CD14-positive monocyte (primary cell): ENCODE measurements around the gene TNXB. TPM values are rescaled to one million over a fixed set of nuclear protein-coding genes. Genes with fewer than 3 reads are reported as not detected.

Experiments
- DNase-seq, 3 donors: peaks; one replicate each; pipeline ENCODE4 v3.0.0-alpha.2; 2011 to 2022
- H2AFZ ChIP-seq: 2 replicates; pipeline ENCODE4 v1.6.0; 2012; ENCODE audit warnings: mild to moderate bottlenecking, low read depth, low read length, inconsistent platforms; ENCODE audit not compliant: insufficient read depth, poor library complexity, severe bottlenecking
- H3K27ac ChIP-seq, 2 donors: 1 replicate in 1 of 2; 2 replicates in 1 of 2; pipeline ENCODE4 v1.5.1; 2012 to 2013; ENCODE audit warnings: low read length in 2 of 2, control low read depth in 1 of 2, inconsistent platforms in 1 of 2, low read depth in 1 of 2, mild to moderate bottlenecking in 1 of 2
- H3K27me3 ChIP-seq, 2 donors: one replicate each; pipeline versions ENCODE4 v1.6.0 to v1.6.1; 2011 to 2013; ENCODE audit warnings: low read length in 2 of 2; ENCODE audit not compliant: control insufficient read depth in 2 of 2, insufficient read depth in 2 of 2
- H3K36me3 ChIP-seq, 2 donors: replicated peaks in 1 of 2; 1 replicate in 1 of 2; 2 replicates in 1 of 2; pipeline versions ENCODE4 v1.5.1 to v1.6.1; 2012 to 2013; ENCODE audit warnings: low read length in 2 of 2, control low read depth in 1 of 2, inconsistent platforms in 1 of 2, mild to moderate bottlenecking in 1 of 2; ENCODE audit not compliant: insufficient read depth in 2 of 2, control insufficient read depth in 1 of 2
- H3K4me1 ChIP-seq, 2 donors: 1 replicate in 1 of 2; 2 replicates in 1 of 2; pipeline versions ENCODE4 v1.5.1 to v1.6.1; 2012 to 2013; ENCODE audit warnings: low read length in 2 of 2, control low read depth in 1 of 2, inconsistent platforms in 1 of 2, mild to moderate bottlenecking in 1 of 2, moderate library complexity in 1 of 2; ENCODE audit not compliant: insufficient read depth in 2 of 2, control insufficient read depth in 1 of 2
- H3K4me2 ChIP-seq: replicated peaks from 2 replicates; pipeline ENCODE3; 2012; ENCODE audit warnings: low read length, moderate library complexity, mild to moderate bottlenecking; ENCODE audit not compliant: poor library complexity, severe bottlenecking; ENCODE audit errors: extremely low read depth
- H3K4me3 ChIP-seq, 3 experiments: fragments of 200-600 bp in 1 of 3; sonication (generic) in 1 of 3; replicated peaks in 1 of 3; 1 replicate in 2 of 3; 2 replicates in 1 of 3; pipeline ENCODE4 v1.5.1; 2011 to 2013; ENCODE audit warnings: low read length in 3 of 3, mild to moderate bottlenecking in 3 of 3, control low read depth in 2 of 3, low read depth in 2 of 3, inconsistent platforms in 1 of 3, moderate library complexity in 1 of 3
- H3K79me2 ChIP-seq: 2 replicates; pipeline ENCODE4 v1.6.0; 2012; ENCODE audit warnings: mild to moderate bottlenecking, control low read depth, inconsistent platforms, low read length, moderate library complexity; ENCODE audit not compliant: insufficient read depth
- H3K9ac ChIP-seq: 2 replicates; pipeline ENCODE4 v1.6.0; 2017; ENCODE audit warnings: low read length, mild to moderate bottlenecking; ENCODE audit not compliant: insufficient read depth, poor library complexity, severe bottlenecking
- H3K9me3 ChIP-seq, 2 donors: replicated peaks in 1 of 2; 1 replicate in 1 of 2; 2 replicates in 1 of 2; pipeline versions ENCODE4 v1.5.1 to v1.6.1; 2012 to 2013; ENCODE audit warnings: low read length in 2 of 2, control low read depth in 1 of 2; ENCODE audit not compliant: control insufficient read depth in 1 of 2, insufficient read depth in 1 of 2
- H4K20me1 ChIP-seq: 2 replicates; pipeline ENCODE4 v1.6.0; 2012; ENCODE audit warnings: mild to moderate bottlenecking, low read length, control low read depth, moderate library complexity; ENCODE audit not compliant: insufficient read depth
- H3K27ac Mint-ChIP-seq, 7 donors: one replicate each; pipeline ENCODE4 v1.8.0; 2020; ENCODE audit warnings: mild to moderate bottlenecking in 7 of 7, mixed read lengths in 7 of 7, moderate library complexity in 6 of 7, inconsistent platforms in 2 of 7
- H3K27me3 Mint-ChIP-seq, 3 donors: one replicate each; pipeline ENCODE4 v1.8.0; 2021 to 2022; ENCODE audit warnings: low read depth in 3 of 3, mild to moderate bottlenecking in 3 of 3, mixed read lengths in 3 of 3, moderate library complexity in 3 of 3, inconsistent platforms in 1 of 3
- H3K36me3 Mint-ChIP-seq, 2 donors: one replicate each; pipeline ENCODE4 v1.8.0; 2020; ENCODE audit warnings: mixed read lengths in 2 of 2, inconsistent platforms in 1 of 2, mild to moderate bottlenecking in 1 of 2
- H3K4me1 Mint-ChIP-seq: one replicate; pipeline ENCODE4 v1.8.0; 2020; ENCODE audit warnings: mild to moderate bottlenecking, mixed read lengths
- H3K4me3 Mint-ChIP-seq, 2 donors: one replicate each; pipeline ENCODE4 v1.8.0; 2020; ENCODE audit warnings: mild to moderate bottlenecking in 2 of 2, mixed read lengths in 2 of 2, moderate library complexity in 1 of 2
- H3K9me3 Mint-ChIP-seq, 7 donors: one replicate each; pipeline ENCODE4 v1.8.0; 2020 to 2022; ENCODE audit warnings: mixed read lengths in 7 of 7, mild to moderate bottlenecking in 6 of 7, moderate library complexity in 6 of 7, inconsistent platforms in 2 of 7
- WGBS: methylation state at CpG from one replicate; pipeline ENCODE4 v1.1.5; 2013; ENCODE audit warnings: missing lambda C conversion rate; ENCODE audit not compliant: insufficient coverage; 5-methylcytosine and 5-hydroxymethylcytosine counted together
- intact Hi-C, 2 donors: fragments of 100-400 bp; cut with micrococcal nuclease; formaldehyde crosslinking; loops; one replicate each; pipeline versions ENCODE4 v1.15.0 to v1.15.1; 2023
- polyA plus RNA-seq, 3 donors: library from polyadenylated mRNA; depleted of rRNA in 1 of 3; unstranded in 2 of 3; stranded (reverse) in 1 of 3; fragments of 300-500 nt in 2 of 3; fragments of >200 nt in 1 of 3; fragmentation: Illumina TruSeq in 2 of 3; gene quantifications; 1 replicate in 2 of 3; 2 replicates in 1 of 3; pipeline ENCODE4 v1.2.3, GENCODE V29; 2012 to 2021
- TF ChIP-seq, protein P1 (sequence below): fragments of 200-600 bp; IDR thresholded peaks from one replicate; pipeline ENCODE4 v1.8.0; 2022; ENCODE audit warnings: antibody characterized with exemption, mild to moderate bottlenecking

The TNXB gene
- polyA plus RNA-seq, 3 donors, result 1.2 TPM; not detected in 2

DNA sequence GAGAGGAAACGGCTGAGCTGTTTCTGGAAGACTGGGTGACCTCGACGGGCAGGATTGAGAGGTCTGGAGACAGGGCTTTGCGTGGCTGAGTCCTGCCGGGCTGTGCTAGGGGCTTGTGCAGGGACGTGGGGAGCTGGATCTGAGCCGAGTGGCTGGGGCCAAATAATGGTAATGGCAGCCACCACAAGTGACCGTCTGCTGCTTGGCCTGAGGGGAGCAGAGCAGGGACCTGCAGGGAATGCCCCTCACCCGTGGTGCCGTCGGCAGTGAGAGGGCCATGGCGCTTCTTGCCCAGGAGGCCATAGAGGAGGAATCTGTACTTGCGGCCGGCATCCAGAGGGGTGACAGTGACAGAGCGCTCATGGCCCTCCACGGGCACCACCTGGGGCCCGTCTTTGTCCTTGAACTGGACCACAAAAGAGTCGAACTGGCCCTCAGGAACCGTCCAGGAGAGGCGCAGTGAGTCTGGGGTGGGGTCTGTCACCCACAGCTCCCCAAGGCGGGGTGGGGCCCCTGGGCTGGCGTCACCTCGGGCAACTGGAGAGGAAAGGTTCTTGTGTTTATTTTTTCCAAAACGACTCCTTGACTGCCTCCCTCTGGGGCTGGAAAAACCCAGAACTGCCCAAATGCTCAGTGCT, 39.1 kb downstream of the TNXB start:
- Histone ChIP-seq H3K4me3 (no peak overlapping the region), H3K27me3 (no peaks in the 10 kb centered on the region), H2AFZ (no peak overlapping the region), H3K36me3 (no peaks in the 10 kb centered on the region), H4K20me1 (no peaks in the 10 kb centered on the region), H3K4me1 (no peaks in the 10 kb centered on the region), H3K9me3 (no peaks in the 10 kb centered on the region), H3K4me2 (no peak overlapping the region), H3K27ac (no peak overlapping the region), H3K9ac (no peak overlapping the region), H3K79me2 (no peaks in the 10 kb centered on the region)
- peaks cover 5 to 10% (median 6%) of the 10 kb centered on the region in 3 donors for H3K27me3 Mint-ChIP-seq
- no peaks in the 10 kb centered on the region for H3K36me3 Mint-ChIP-seq
- TF ChIP-seq, protein P1, sequence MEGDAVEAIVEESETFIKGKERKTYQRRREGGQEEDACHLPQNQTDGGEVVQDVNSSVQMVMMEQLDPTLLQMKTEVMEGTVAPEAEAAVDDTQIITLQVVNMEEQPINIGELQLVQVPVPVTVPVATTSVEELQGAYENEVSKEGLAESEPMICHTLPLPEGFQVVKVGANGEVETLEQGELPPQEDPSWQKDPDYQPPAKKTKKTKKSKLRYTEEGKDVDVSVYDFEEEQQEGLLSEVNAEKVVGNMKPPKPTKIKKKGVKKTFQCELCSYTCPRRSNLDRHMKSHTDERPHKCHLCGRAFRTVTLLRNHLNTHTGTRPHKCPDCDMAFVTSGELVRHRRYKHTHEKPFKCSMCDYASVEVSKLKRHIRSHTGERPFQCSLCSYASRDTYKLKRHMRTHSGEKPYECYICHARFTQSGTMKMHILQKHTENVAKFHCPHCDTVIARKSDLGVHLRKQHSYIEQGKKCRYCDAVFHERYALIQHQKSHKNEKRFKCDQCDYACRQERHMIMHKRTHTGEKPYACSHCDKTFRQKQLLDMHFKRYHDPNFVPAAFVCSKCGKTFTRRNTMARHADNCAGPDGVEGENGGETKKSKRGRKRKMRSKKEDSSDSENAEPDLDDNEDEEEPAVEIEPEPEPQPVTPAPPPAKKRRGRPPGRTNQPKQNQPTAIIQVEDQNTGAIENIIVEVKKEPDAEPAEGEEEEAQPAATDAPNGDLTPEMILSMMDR, result no peak
- H3K4me1 Mint-ChIP-seq, result no peaks in the 10 kb centered on the region
- no peak overlapping the region for H3K4me3 Mint-ChIP-seq
- no peak overlapping the region for H3K27ac Mint-ChIP-seq
- intact Hi-C loops, result no loop called here
- WGBS, result 90% methylated on average over 19 of the region's 24 CpGs
- H3K9me3 Mint-ChIP-seq, result no peaks in the 10 kb centered on the region
- DNase-seq, result no peak

DNA sequence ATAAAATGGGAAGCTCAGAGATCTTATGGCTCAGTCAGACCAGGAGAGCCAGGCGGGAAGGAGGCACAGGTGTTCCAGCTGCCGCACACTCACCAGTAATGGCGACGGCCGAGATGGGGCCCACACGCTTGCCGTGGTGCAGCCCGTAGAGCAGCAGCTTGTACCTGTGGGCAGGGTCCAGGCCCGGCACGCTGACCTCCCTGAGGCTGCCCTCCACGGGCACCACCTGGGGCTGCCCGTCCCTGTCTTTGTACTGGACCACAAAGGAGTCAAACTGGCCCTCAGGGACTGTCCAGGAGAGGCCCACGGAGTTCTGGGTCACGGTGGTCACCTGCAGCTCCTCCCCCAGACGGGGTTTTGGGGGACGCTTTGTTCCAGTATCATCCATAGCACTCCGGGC, 39.7 kb downstream of the TNXB start:
- Mint-ChIP-seq H3K36me3 (no peaks in the 10 kb centered on the region), H3K4me1 (no peaks in the 10 kb centered on the region), H3K27me3 (peaks cover 4 to 6% (median 5%) of the 10 kb centered on the region in 3 donors), H3K4me3 (no peak overlapping the region), H3K27ac (no peak overlapping the region), H3K9me3 (no peaks in the 10 kb centered on the region)
- no peak overlapping the region for H3K4me2 ChIP-seq
- no peaks in the 10 kb centered on the region for H3K36me3 ChIP-seq
- 98% methylated on average over 16 of the region's 17 CpGs for WGBS
- no peak overlapping the region for H3K4me3 ChIP-seq
- no peaks in the 10 kb centered on the region for H3K9me3 ChIP-seq
- intact Hi-C loops, result no loop called here
- no peaks in the 10 kb centered on the region for H3K27me3 ChIP-seq
- H3K9ac ChIP-seq, result no peak overlapping the region
- no peaks in the 10 kb centered on the region for H4K20me1 ChIP-seq
- TF ChIP-seq, protein P1, result no peak
- H3K4me1 ChIP-seq, result no peaks in the 10 kb centered on the region
- no peak for DNase-seq
- H2AFZ ChIP-seq, result no peak overlapping the region
- no peak overlapping the region for H3K27ac ChIP-seq
- no peaks in the 10 kb centered on the region for H3K79me2 ChIP-seq
